Hepatocyte (in vitro differentiated cells): ENCODE results near the gene TM6SF1. TPM values are rescaled to one million over a fixed set of nuclear protein-coding genes. Genes with fewer than 3 reads are reported as not detected.

Experiments
- DNase-seq: peaks from one replicate; pipeline ENCODE4 v3.0.0-alpha.2; 2016; ENCODE audit warnings: low spot score
- H2AFZ ChIP-seq: fragments of 200-600 bp; sonication (generic); 2 replicates; pipeline ENCODE4 v1.6.0; 2016; ENCODE audit warnings: antibody characterized with exemption, mild to moderate bottlenecking
- H3K27ac ChIP-seq: fragments of 200-600 bp; sonication (generic); 2 replicates; pipeline ENCODE4 v1.5.1; 2016; ENCODE audit warnings: mild to moderate bottlenecking
- H3K27me3 ChIP-seq: fragments of 200-600 bp; sonication (generic); 2 replicates; pipeline ENCODE4 v1.6.1; 2016
- H3K36me3 ChIP-seq: fragments of 200-600 bp; sonication (generic); replicated peaks from 2 replicates; pipeline ENCODE4 v1.5.1; 2016; ENCODE audit warnings: low read depth; ENCODE audit not compliant: insufficient read depth
- H3K4me1 ChIP-seq: fragments of 200-600 bp; sonication (generic); 2 replicates; pipeline ENCODE4 v1.5.1; 2016; ENCODE audit warnings: mild to moderate bottlenecking, moderate library complexity; ENCODE audit not compliant: insufficient read depth
- H3K4me2 ChIP-seq: fragments of 200-600 bp; sonication (generic); 2 replicates; pipeline ENCODE4 v1.6.0; 2016
- H3K4me3 ChIP-seq: fragments of 200-600 bp; sonication (generic); 2 replicates; pipeline ENCODE4 v1.5.1; 2016; ENCODE audit warnings: mild to moderate bottlenecking
- H3K79me2 ChIP-seq: fragments of 200-600 bp; sonication (generic); 2 replicates; pipeline ENCODE4 v1.6.0; 2017; ENCODE audit warnings: mild to moderate bottlenecking
- H3K9me2 ChIP-seq: fragments of 200-600 bp; sonication (generic); replicated peaks from 2 replicates; pipeline ENCODE4 v1.6.0; 2017; ENCODE audit warnings: mild to moderate bottlenecking; ENCODE audit not compliant: insufficient read depth
- H3K9me3 ChIP-seq: fragments of 200-600 bp; sonication (generic); 2 replicates; pipeline ENCODE4 v1.5.1; 2016; ENCODE audit warnings: low read depth, mild to moderate bottlenecking
- H4K20me1 ChIP-seq: fragments of 200-600 bp; sonication (generic); 2 replicates; pipeline ENCODE4 v1.6.0; 2016; ENCODE audit warnings: mild to moderate bottlenecking; ENCODE audit not compliant: insufficient read depth, poor library complexity, severe bottlenecking
- EZH2 ChIP-seq: fragments of 200-600 bp; sonication (generic); IDR thresholded peaks from 2 replicates; pipeline ENCODE4 v1.6.1; 2016; ENCODE audit warnings: antibody characterized with exemption, mild to moderate bottlenecking, borderline replicate concordance
- EZH2phosphoT487 ChIP-seq: fragments of 200-600 bp; sonication (generic); IDR thresholded peaks from one replicate; pipeline ENCODE4 v1.6.1; 2018; ENCODE audit warnings: antibody characterized with exemption, mild to moderate bottlenecking, low read depth, moderate library complexity; ENCODE audit not compliant: unreplicated experiment, severe bottlenecking
- WGBS: methylation state at CpG from one replicate; pipeline ENCODE4 v1.1.6; 2016; ENCODE audit warnings: low lambda C conversion rate; ENCODE audit errors: missing lambda C conversion rate; 5-methylcytosine and 5-hydroxymethylcytosine counted together
- polyA plus RNA-seq: library from polyadenylated mRNA; unstranded; fragments of >200 nt; fragmentation: Nextera tagmentation; extraction: Ambion mirVana; gene quantifications from 2 replicates; pipeline ENCODE4 v1.2.1, GENCODE V29; 2016
- total RNA-seq: library from RNA; depleted of rRNA; stranded (reverse); fragments of >200 nt; gene quantifications from 2 replicates; pipeline ENCODE4 v1.2.3, GENCODE V29; 2014
- TF ChIP-seq, protein P1 (sequence below): fragments of 200-600 bp; sonication (generic); IDR thresholded peaks from 2 replicates; pipeline ENCODE4 v1.5.1; 2016; ENCODE audit warnings: antibody characterized with exemption, mild to moderate bottlenecking; ENCODE audit not compliant: poor library complexity

The TM6SF1 gene
- total and polyA plus RNA-seq, 2 experiments from 2014 or later, result 0.20 to 0.35 TPM

DNA sequence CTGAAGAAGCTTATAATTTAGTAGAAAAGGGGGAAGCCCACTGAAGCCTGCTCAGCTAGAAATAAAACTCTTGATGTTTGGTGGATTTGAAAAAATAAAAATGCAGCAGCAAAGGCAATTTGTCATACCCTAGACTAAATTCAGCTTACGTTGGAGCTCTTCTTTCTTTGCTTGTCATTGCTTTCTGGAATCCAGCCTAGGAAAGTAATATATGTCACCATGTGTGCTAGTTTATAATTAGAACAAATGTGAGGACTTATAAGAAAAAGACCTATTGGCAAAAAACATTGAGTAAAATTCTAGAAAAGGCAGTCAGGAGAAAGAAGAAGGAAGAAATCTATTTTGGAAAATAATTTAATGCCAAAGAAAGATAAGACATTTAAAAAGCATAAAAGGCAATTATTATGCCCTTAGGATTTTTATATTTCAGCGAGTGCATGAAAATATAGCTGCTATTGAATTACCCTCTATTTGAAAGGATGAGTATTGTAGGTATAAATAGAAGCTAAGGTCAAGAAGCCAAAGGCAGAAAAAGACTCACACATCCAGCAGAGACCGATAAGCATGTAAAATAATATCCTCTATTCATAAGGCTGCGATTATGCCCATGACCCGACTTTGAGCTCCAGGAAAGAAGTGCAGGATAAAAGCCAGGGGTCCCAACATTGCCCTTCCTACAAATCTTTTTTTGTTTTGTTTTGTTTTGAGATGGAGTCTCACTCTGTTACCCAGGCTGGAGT is 29.8 kb upstream of the TM6SF1 start:
- Histone ChIP-seq H3K9me3 (peaks cover 5% of the 10 kb centered on the region), H2AFZ (no peak overlapping the region), H3K79me2 (no peaks in the 10 kb centered on the region), H3K9me2 (no peaks in the 10 kb centered on the region), H3K4me3 (no peak overlapping the region), H4K20me1 (no peaks in the 10 kb centered on the region), H3K27ac (no peak overlapping the region), H3K27me3 (peaks cover 33% of the 10 kb centered on the region), H3K4me1 (no peaks in the 10 kb centered on the region), H3K36me3 (no peaks in the 10 kb centered on the region), H3K4me2 (no peak overlapping the region)
- WGBS, result 83% methylated on average over 5 of the region's 5 CpGs
- TF ChIP-seq EZH2phosphoT487 (no peak), EZH2 (no peak)
- TF ChIP-seq, protein P1, sequence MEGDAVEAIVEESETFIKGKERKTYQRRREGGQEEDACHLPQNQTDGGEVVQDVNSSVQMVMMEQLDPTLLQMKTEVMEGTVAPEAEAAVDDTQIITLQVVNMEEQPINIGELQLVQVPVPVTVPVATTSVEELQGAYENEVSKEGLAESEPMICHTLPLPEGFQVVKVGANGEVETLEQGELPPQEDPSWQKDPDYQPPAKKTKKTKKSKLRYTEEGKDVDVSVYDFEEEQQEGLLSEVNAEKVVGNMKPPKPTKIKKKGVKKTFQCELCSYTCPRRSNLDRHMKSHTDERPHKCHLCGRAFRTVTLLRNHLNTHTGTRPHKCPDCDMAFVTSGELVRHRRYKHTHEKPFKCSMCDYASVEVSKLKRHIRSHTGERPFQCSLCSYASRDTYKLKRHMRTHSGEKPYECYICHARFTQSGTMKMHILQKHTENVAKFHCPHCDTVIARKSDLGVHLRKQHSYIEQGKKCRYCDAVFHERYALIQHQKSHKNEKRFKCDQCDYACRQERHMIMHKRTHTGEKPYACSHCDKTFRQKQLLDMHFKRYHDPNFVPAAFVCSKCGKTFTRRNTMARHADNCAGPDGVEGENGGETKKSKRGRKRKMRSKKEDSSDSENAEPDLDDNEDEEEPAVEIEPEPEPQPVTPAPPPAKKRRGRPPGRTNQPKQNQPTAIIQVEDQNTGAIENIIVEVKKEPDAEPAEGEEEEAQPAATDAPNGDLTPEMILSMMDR, result no peak
- DNase-seq, result no peak

DNA sequence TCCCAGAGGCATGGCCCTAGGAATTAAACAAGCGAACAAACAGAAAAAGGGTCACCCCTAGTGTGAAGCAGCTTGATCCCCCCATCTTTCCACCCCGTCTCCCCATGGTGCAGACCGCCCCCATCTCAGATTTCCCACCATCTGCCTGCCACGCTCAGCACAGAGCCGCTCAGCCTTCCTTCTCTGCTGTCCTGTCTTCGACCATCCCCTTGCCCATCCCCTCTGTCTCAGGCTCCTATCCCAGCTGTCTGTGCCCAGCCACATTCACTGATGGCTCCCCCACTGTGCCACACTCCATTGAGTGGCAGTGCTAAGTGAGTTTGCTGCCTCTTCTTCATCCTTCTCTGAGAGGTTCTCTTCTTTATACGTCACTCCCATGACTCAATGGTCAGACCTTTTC is 28.7 kb upstream of the TM6SF1 start:
- no peak overlapping the region for H2AFZ ChIP-seq
- H3K4me1 ChIP-seq, result no peaks in the 10 kb centered on the region
- TF ChIP-seq EZH2, result no peak
- no peak for TF ChIP-seq EZH2phosphoT487
- TF ChIP-seq, protein P1, result no peak
- H3K79me2 ChIP-seq, result no peaks in the 10 kb centered on the region
- no peaks in the 10 kb centered on the region for H3K36me3 ChIP-seq
- peaks cover 34% of the 10 kb centered on the region for H3K27me3 ChIP-seq
- 80% methylated on average over 6 of the region's 7 CpGs for WGBS
- no peak for DNase-seq
- no peak overlapping the region for H3K4me3 ChIP-seq
- no peak overlapping the region for H3K27ac ChIP-seq
- H4K20me1 ChIP-seq, result no peaks in the 10 kb centered on the region
- H3K9me3 ChIP-seq, result no peaks in the 10 kb centered on the region
- H3K4me2 ChIP-seq, result no peak overlapping the region
- no peaks in the 10 kb centered on the region for H3K9me2 ChIP-seq

DNA sequence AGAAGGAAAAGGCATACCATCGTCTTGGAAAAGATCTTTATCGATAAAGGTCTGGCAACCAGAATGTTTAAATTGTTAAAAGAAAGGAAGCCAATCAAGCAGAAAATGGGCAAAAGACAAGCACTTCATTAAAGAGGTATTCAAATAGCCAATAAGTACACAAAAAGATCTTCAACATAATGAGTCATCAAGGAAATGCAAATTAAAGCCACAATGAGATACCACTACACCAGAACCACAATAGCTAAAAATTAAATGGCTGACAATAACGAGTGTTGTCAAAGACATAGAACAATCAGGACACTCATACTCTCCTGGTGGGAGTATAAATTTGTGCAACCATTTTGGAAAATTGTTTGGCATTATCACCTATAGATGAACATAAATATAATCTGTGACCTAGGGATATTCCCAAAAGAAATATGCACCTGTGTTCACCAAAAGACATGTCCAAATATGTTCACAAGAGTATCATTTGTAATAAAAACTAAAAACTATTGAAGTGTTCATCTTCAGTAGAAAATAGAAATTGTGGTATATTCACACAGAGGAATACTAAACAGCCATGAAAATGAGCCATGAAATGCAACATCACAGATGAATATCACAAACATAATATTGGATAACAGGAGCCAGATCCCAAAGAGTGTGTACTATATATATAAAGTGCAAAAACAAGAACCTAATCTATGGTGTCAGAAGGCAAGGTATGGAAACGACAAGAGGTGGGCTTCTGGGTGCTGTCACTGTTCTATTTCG is 26.0 kb upstream of the TM6SF1 start:
- WGBS, result 82% methylated on average over 5 of the region's 5 CpGs
- Histone ChIP-seq H3K9me3 (no peaks in the 10 kb centered on the region), H2AFZ (no peak overlapping the region)

More for the DNA sequence above, 26.0 kb upstream of the TM6SF1 start:
- H3K27me3 ChIP-seq, result peaks cover 38% of the 10 kb centered on the region
- no peaks in the 10 kb centered on the region for H3K79me2 ChIP-seq
- no peaks in the 10 kb centered on the region for H3K9me2 ChIP-seq
- H3K4me2 ChIP-seq, result no peak overlapping the region
- no peak overlapping the region for H3K27ac ChIP-seq
- no peaks in the 10 kb centered on the region for H4K20me1 ChIP-seq
- H3K4me1 ChIP-seq, result no peaks in the 10 kb centered on the region
- TF ChIP-seq EZH2 (no peak), EZH2phosphoT487 (no peak)
- TF ChIP-seq, protein P1, result no peak
- H3K36me3 ChIP-seq, result no peaks in the 10 kb centered on the region
- no peak overlapping the region for H3K4me3 ChIP-seq
- no peak for DNase-seq
